H9 (cell line): ENCODE measurements around the gene GLRX3. TPM values are rescaled to one million over a fixed set of nuclear protein-coding genes. Genes with fewer than 3 reads are reported as not detected.

Experiments used
- DNase-seq: peaks from one replicate; pipeline ENCODE4 v3.0.0-alpha.2; 2017
- H2AFZ ChIP-seq: one replicate; pipeline ENCODE4 v1.6.1; 2013; ENCODE audit warnings: mild to moderate bottlenecking, low read length, control low read depth, moderate library complexity
- H2AK5ac ChIP-seq: 2 replicates; pipeline ENCODE4 v1.6.1; 2013; ENCODE audit warnings: low read length, control low read depth, mixed read lengths; ENCODE audit not compliant: insufficient read length
- H2BK120ac ChIP-seq: one replicate; pipeline ENCODE4 v1.6.1; 2013; ENCODE audit warnings: low read depth, mild to moderate bottlenecking, low read length, control low read depth, inconsistent platforms; ENCODE audit not compliant: poor library complexity, severe bottlenecking
- H2BK12ac ChIP-seq: 2 replicates; pipeline ENCODE4 v1.6.1; 2013; ENCODE audit warnings: low read length, control low read depth, mixed read lengths, low read depth; ENCODE audit not compliant: insufficient read length
- H2BK15ac ChIP-seq: 2 replicates; pipeline ENCODE4 v1.6.1; 2013; ENCODE audit warnings: low read depth, low read length, control low read depth
- H2BK20ac ChIP-seq: one replicate; pipeline ENCODE4 v1.6.1; 2013; ENCODE audit warnings: low read depth, mild to moderate bottlenecking, low read length, control low read depth, inconsistent platforms; ENCODE audit not compliant: poor library complexity, severe bottlenecking
- H2BK5ac ChIP-seq: 2 replicates; pipeline ENCODE4 v1.6.1; 2013; ENCODE audit warnings: low read length, control low read depth, mixed read lengths; ENCODE audit not compliant: insufficient read length
- H3K14ac ChIP-seq: 2 replicates; pipeline ENCODE4 v1.6.1; 2013; ENCODE audit warnings: low read length, control low read depth; ENCODE audit not compliant: insufficient read depth
- H3K18ac ChIP-seq: 2 replicates; pipeline ENCODE4 v1.6.1; 2013; ENCODE audit warnings: low read depth, mild to moderate bottlenecking, mixed read lengths, low read length, control low read depth; ENCODE audit not compliant: insufficient read length
- H3K23ac ChIP-seq: 2 replicates; pipeline ENCODE4 v1.6.1; 2013; ENCODE audit warnings: low read length, control low read depth, mixed read lengths, low read depth; ENCODE audit not compliant: insufficient read length
- H3K23me2 ChIP-seq: 2 replicates; pipeline ENCODE4 v1.6.1; 2013; ENCODE audit warnings: low read depth, mild to moderate bottlenecking, mixed read lengths, low read length, control low read depth; ENCODE audit not compliant: insufficient read length, poor library complexity, severe bottlenecking
- H3K27ac ChIP-seq: 2 replicates; pipeline ENCODE4 v1.5.1; 2013; ENCODE audit warnings: low read length, control low read depth, mixed read lengths, low read depth; ENCODE audit not compliant: insufficient read length
- H3K27me3 ChIP-seq: 2 replicates; pipeline ENCODE4 v1.6.1; 2013; ENCODE audit warnings: low read length, control low read depth, inconsistent platforms; ENCODE audit not compliant: insufficient read depth
- H3K4ac ChIP-seq: 2 replicates; pipeline ENCODE4 v1.6.1; 2013; ENCODE audit warnings: low read depth, mild to moderate bottlenecking, control low read depth, inconsistent platforms, low read length, moderate library complexity
- H3K4me1 ChIP-seq: 2 replicates; pipeline ENCODE4 v1.6.1; 2013; ENCODE audit warnings: low read length, control low read depth, inconsistent platforms; ENCODE audit not compliant: insufficient read depth
- H3K4me2 ChIP-seq: 2 replicates; pipeline ENCODE4 v1.6.1; 2013; ENCODE audit warnings: low read length, control low read depth, mixed read lengths; ENCODE audit not compliant: insufficient read length, insufficient read depth
- H3K56ac ChIP-seq: 2 replicates; pipeline ENCODE4 v1.6.1; 2013; ENCODE audit warnings: low read depth, mild to moderate bottlenecking, mixed read lengths, low read length, control low read depth; ENCODE audit not compliant: insufficient read length
- H3K79me1 ChIP-seq: 2 replicates; pipeline ENCODE4 v1.6.1; 2013; ENCODE audit warnings: low read depth, mild to moderate bottlenecking, moderate library complexity, low read length, control low read depth, inconsistent platforms; ENCODE audit not compliant: insufficient read depth, poor library complexity, severe bottlenecking
- H3K79me2 ChIP-seq: 2 replicates; pipeline ENCODE4 v1.6.1; 2013; ENCODE audit warnings: low read length, control low read depth, inconsistent platforms; ENCODE audit not compliant: insufficient read depth
- H3K9ac ChIP-seq: 2 replicates; pipeline ENCODE4 v1.6.1; 2013; ENCODE audit warnings: low read length, control low read depth, mixed read lengths; ENCODE audit not compliant: insufficient read length; ENCODE audit errors: extremely low read depth
- H3K9me3 ChIP-seq: one replicate; pipeline ENCODE4 v1.6.1; 2013; ENCODE audit warnings: low read depth, low read length, inconsistent platforms; ENCODE audit not compliant: control insufficient read depth
- H3T11ph ChIP-seq: one replicate; pipeline ENCODE4 v1.6.1; 2013; ENCODE audit warnings: mild to moderate bottlenecking, low read length, control low read depth, inconsistent platforms
- H4K20me1 ChIP-seq: one replicate; pipeline ENCODE4 v1.6.1; 2013; ENCODE audit not compliant: control insufficient read depth, insufficient read length, insufficient read depth
- H4K5ac ChIP-seq: 2 replicates; pipeline ENCODE4 v1.6.1; 2013; ENCODE audit warnings: low read depth, mild to moderate bottlenecking, mixed read lengths, low read length, control low read depth; ENCODE audit not compliant: insufficient read length
- H4K8ac ChIP-seq: replicated peaks from 2 replicates; pipeline ENCODE4 v1.6.1; 2013; ENCODE audit warnings: low read length, control low read depth, mixed read lengths, low read depth; ENCODE audit not compliant: insufficient read length
- H4K91ac ChIP-seq: 2 replicates; pipeline ENCODE4 v1.6.1; 2013; ENCODE audit warnings: low read depth, mild to moderate bottlenecking, moderate library complexity, mixed read lengths, low read length, control low read depth; ENCODE audit not compliant: insufficient read length
- H3K27ac Mint-ChIP-seq, 3 experiments: 2 replicates in 2 of 3; 3 replicates in 1 of 3; pipeline ENCODE4 v1.8.0; 2020 to 2021; ENCODE audit warnings: mixed read lengths in 3 of 3, mild to moderate bottlenecking in 1 of 3, moderate library complexity in 1 of 3
- H3K27me3 Mint-ChIP-seq: 2 replicates; pipeline ENCODE4 v1.8.0; 2021; ENCODE audit warnings: low read depth, mild to moderate bottlenecking, moderate library complexity, mixed read lengths
- H3K36me3 Mint-ChIP-seq, 3 experiments: 2 replicates in 2 of 3; 3 replicates in 1 of 3; pipeline ENCODE4 v1.8.0; 2020 to 2021; ENCODE audit warnings: low read depth in 3 of 3, mixed read lengths in 3 of 3; ENCODE audit not compliant: insufficient read depth in 1 of 3
- H3K4me1 Mint-ChIP-seq, 2 experiments: 2 replicates each; pipeline ENCODE4 v1.8.0; 2020; ENCODE audit warnings: mixed read lengths in 2 of 2
- H3K4me3 Mint-ChIP-seq, 2 experiments: 2 replicates in 1 of 2; 3 replicates in 1 of 2; pipeline ENCODE4 v1.8.0; 2020 to 2021; ENCODE audit warnings: mild to moderate bottlenecking in 2 of 2, mixed read lengths in 2 of 2, moderate library complexity in 1 of 2
- H3K9me3 Mint-ChIP-seq, 2 experiments: 2 replicates in 1 of 2; 3 replicates in 1 of 2; pipeline ENCODE4 v1.8.0; 2020; ENCODE audit warnings: mild to moderate bottlenecking in 2 of 2, mixed read lengths in 2 of 2, moderate library complexity in 1 of 2
- WGBS: extraction: QIAGEN DNeasy Blood & Tissue Kit; methylation state at CpG from one replicate; pipeline ENCODE4 v1.1.7; 2013; ENCODE audit warnings: missing lambda C conversion rate, low lambda C conversion rate, mixed read lengths; ENCODE audit not compliant: insufficient read length; ENCODE audit errors: extremely low coverage; 5-methylcytosine and 5-hydroxymethylcytosine counted together
- total RNA-seq: library from RNA; stranded (reverse); gene quantifications from 2 replicates; pipeline ENCODE4 v1.2.1, GENCODE V29; 2021
- TF ChIP-seq, protein P1 (sequence below): fragments of 200-600 bp; sonication (generic); conservative IDR thresholded peaks from 3 replicates; pipeline ENCODE4 v1.8.0; 2021; ENCODE audit warnings: antibody characterized with exemption, mild to moderate bottlenecking

GLRX3 gene
- total RNA-seq, 1 experiment from 2014 or later, result 139 TPM

DNA sequence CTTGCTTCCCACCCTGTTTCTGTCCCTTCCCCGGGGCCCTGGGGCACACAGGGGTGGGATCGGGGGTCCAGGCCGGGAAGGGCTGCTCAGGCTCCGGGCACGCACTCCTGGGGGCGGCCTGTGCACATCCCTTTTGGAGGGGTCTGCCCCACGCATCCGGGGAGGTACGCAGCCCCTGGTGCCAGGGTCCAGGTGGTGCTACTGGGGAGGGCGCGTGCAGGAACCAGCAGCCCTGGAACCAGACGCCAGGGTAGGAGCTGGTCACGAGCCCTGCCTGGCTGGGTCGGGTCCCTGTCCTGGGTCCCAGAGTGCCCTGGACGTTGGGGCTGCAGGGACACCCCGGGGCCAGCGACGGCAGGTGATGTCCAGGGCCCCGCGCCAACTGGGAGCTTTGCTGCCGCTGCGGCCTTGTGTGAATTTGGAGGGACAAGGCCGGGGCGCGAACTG lies 53.4 kb downstream of the GLRX3 start:
- Histone ChIP-seq H2BK5ac (no peak overlapping the region), H3K9me3 (no peaks in the 10 kb centered on the region), H3K23me2 (peaks cover 6% of the 10 kb centered on the region), H3K56ac (no peak overlapping the region), H4K20me1 (no peaks in the 10 kb centered on the region), H3K27ac (no peak overlapping the region), H2BK15ac (no peak overlapping the region), H2AFZ (no peak overlapping the region), H3K4me2 (no peak overlapping the region), H4K5ac (no peak overlapping the region), H4K8ac (no peak overlapping the region), H3K14ac (no peak overlapping the region), H2BK120ac (no peak overlapping the region), H3K18ac (no peak overlapping the region), H3K9ac (no peak overlapping the region), H3T11ph (no peak overlapping the region), H3K4me1 (no peaks in the 10 kb centered on the region), H3K79me2 (no peaks in the 10 kb centered on the region), H2AK5ac (no peak overlapping the region), H3K27me3 (no peaks in the 10 kb centered on the region), H3K4ac (no peak overlapping the region), H3K23ac (no peak overlapping the region), H2BK20ac (no peak overlapping the region), H4K91ac (no peak overlapping the region), H2BK12ac (no peak overlapping the region), H3K79me1 (no peaks in the 10 kb centered on the region)
- Mint-ChIP-seq H3K27me3 (no peaks in the 10 kb centered on the region; the same call in none of the 2 replicates), H3K4me1 (peaks cover 5 to 15% of the 10 kb centered on the region in 2 experiments), H3K4me3 (no peak overlapping the region), H3K9me3 (peaks cover 1 to 9% of the 10 kb centered on the region in 2 experiments; a peak in 2 of 5 replicates), H3K27ac (no peak overlapping the region), H3K36me3 (peaks cover 23 to 27% (median 26%) of the 10 kb centered on the region in 3 experiments)
- TF ChIP-seq, protein P1, sequence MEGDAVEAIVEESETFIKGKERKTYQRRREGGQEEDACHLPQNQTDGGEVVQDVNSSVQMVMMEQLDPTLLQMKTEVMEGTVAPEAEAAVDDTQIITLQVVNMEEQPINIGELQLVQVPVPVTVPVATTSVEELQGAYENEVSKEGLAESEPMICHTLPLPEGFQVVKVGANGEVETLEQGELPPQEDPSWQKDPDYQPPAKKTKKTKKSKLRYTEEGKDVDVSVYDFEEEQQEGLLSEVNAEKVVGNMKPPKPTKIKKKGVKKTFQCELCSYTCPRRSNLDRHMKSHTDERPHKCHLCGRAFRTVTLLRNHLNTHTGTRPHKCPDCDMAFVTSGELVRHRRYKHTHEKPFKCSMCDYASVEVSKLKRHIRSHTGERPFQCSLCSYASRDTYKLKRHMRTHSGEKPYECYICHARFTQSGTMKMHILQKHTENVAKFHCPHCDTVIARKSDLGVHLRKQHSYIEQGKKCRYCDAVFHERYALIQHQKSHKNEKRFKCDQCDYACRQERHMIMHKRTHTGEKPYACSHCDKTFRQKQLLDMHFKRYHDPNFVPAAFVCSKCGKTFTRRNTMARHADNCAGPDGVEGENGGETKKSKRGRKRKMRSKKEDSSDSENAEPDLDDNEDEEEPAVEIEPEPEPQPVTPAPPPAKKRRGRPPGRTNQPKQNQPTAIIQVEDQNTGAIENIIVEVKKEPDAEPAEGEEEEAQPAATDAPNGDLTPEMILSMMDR, result no peak
- WGBS, result no CpG with 5 or more reads among the region's 25 CpGs
- no peak for DNase-seq
